GM12872 (cell line): ENCODE results near the gene SCUBE3.

Experiments
- TF ChIP-seq, protein P1 (sequence below): IDR thresholded peaks from 3 replicates; pipeline ENCODE4 v1.5.1; 2011; ENCODE audit warnings: low read depth, mild to moderate bottlenecking, low read length, moderate library complexity; ENCODE audit not compliant: insufficient read depth

SCUBE3 gene

DNA sequence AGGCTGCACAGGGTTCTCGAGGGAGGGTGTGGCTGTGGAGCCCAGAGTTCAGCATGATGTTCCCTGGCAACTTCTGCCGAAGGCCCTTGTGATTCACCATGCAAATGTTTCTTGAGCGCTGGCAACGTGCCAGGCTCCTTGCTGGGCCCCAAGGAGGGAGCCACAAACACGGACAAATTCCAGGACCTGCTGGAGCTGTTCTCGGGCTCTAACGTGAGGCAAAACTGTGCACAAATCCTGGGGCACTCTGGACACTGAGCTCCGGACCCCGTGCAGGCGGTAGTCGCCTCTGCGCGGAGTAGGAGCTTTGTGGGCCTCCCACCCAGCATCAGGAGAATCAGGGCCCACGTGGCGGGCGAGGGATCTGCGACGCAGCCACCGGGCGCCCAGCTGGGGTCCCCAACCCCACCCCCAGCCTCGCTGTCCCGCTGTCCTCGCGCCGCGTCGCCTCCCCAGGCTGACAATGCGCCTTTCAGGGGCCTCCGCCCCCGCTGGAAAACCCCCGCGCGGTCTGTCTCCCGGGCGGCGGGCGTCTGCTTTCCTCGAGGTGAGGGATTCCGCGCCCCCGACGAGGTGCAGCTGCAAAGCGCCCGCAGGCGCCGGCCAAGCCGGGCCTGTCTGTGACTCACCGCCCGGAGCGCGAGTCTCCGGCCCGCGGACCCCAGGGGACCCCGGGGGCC, 31.7 kb upstream of the SCUBE3 start:
- TF ChIP-seq, protein P1, sequence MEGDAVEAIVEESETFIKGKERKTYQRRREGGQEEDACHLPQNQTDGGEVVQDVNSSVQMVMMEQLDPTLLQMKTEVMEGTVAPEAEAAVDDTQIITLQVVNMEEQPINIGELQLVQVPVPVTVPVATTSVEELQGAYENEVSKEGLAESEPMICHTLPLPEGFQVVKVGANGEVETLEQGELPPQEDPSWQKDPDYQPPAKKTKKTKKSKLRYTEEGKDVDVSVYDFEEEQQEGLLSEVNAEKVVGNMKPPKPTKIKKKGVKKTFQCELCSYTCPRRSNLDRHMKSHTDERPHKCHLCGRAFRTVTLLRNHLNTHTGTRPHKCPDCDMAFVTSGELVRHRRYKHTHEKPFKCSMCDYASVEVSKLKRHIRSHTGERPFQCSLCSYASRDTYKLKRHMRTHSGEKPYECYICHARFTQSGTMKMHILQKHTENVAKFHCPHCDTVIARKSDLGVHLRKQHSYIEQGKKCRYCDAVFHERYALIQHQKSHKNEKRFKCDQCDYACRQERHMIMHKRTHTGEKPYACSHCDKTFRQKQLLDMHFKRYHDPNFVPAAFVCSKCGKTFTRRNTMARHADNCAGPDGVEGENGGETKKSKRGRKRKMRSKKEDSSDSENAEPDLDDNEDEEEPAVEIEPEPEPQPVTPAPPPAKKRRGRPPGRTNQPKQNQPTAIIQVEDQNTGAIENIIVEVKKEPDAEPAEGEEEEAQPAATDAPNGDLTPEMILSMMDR = no peak

DNA sequence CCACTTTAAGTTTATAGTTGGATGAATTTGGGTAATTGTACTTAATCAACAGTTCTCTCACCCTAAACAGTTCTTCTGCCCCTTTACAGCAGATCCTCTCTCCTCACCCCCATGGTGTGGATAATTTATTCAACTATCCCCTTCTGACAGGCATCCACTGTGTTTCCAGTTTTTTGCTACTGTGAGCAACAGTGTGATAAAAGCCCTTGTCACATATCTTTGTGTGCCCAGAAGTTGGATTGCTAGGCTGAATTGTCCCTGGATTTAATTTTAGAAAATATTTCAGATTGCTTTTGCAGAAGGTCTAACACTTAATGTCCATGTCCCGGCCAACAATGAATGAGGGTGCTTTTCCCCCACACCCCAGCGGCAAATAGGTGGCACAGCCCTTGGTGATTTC, 30.5 kb upstream of the SCUBE3 start:
- TF ChIP-seq, protein P1 = no peak

DNA sequence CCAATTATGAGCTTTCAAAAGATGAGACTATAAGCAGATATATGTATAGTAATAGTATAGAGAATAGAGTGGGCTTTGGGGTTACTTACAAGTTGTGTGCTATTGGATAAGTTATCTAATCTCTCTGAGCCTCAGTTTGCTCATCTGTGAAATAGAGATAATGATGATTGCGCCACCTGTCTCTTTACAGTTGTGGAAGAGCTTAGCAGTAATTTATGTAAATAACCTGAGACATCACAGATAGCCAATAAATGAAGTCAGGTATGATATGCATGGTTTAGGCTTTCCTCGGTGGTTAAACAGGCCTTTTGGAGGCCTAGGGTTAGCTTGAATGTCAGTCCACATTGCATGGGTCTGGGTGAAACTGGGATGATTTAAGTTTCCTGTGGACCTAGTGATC, 29.8 kb upstream of the SCUBE3 start:
- TF ChIP-seq, protein P1 = no peak

DNA sequence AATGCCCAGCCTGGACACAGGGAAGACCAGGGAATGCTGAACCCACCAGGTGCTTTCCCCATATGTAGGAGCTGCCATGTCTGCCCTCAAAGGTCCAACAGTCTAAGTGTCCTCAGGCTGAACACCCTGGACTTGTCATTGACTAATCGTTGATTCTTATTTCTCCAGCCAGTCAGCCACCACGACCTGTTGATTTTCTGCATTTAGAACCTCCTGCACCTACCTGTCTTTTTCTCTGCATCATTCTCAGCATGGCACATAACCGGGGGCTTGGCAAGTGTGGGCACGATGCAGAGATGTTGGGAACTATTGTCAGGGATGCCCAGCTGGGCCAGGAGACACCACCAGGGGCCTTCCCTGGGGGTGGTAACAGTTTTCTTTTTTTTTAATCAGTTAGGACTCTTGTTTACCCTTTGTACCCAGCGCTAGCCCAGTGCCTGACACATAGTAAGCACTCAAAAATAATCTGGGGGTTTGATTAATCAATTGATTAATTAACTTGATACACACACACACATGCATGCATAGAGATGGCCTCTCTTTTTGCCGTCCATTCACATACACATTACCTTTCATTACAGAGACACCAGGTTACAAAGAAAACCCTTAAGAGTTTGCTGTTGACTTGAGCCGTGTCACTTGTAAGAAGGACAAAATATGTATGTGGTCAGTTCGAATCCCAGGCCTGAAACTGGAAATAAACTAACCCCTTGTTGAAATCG, 29.0 kb upstream of the SCUBE3 start:
- TF ChIP-seq, protein P1 = no peak

DNA sequence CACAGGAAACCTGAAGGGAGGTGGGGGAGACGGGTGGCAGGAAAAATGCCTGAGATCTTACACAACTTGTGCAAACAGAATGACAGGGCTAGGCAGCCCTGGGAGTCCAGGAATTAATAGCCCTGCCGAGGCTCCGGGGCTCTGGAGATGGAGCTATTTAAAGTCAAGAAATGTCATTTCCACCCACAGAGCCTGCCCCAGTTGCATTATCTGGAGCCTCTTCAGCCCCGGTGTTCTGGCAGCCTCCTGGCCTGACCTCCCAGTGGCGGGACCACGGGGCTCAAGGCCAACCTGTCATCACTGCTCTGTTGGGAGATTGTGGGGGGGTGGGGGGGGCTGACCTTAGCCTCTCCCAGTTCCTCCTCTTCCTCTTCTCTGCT, 28.5 kb upstream of the SCUBE3 start:
- TF ChIP-seq, protein P1 = no peak

DNA sequence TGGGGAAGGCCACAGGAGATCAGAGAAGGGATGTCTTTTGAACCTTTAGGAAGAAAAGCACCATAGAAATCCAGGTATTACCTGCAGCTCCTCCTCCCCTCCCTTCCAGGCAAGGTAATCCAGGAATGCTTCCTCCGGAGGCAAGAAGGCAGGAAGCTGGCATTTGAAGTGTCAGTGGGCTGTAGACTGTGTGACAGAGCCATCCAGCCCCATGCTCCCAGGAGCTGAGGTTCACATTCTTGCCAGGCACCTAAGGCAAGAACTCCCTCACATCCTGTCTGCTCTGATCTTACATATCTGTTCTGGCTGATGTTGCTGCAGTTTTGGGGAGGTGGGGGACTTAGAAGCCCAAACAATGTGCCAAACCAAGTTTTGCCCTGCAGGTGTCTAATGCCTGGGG, 27.8 kb upstream of the SCUBE3 start:
- TF ChIP-seq, protein P1 = no peak

DNA sequence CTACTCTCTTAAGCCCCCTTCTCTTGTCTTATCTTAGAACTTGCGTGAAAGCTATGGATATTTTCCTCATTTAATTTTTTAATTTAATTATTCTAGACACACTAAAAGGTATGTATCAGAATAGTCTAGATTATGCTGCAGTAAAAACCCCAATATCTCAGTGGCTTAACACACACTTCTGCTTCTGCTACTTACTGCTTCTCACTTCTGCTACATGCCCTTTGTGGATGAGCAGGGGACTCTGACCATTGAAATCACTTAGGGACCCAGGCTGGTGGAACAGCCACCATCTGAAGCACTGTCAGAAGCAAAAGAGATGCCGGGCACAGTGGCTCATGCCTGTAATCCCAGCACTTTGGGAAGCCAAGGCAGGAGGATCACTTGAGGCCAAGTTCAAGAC, 27.2 kb upstream of the SCUBE3 start:
- TF ChIP-seq, protein P1 = no peak
